Kidney (tissue), 14 donors: Measurements from ENCODE around the gene URM1. TPM values are rescaled to one million over a fixed set of nuclear protein-coding genes. Genes with fewer than 3 reads are reported as not detected.

Experiments used
- DNase-seq, 5 donors: peaks; one replicate each; pipeline ENCODE4 v3.0.0-alpha.2; 2013 to 2020
- FAIRE-seq: peaks from 2 replicates; lab custom pipeline; 2012; peaks lifted over from hg19 to GRCh38; lab: Jason Lieb, UNC
- H3K27ac ChIP-seq, 2 donors: one replicate each; pipeline ENCODE4 v1.7.0; 2013; ENCODE audit warnings: low read depth in 2 of 2, low read length in 2 of 2, inconsistent platforms in 1 of 2
- H3K27me3 ChIP-seq: one replicate; pipeline ENCODE4 v1.7.1; 2013; ENCODE audit warnings: low read length, inconsistent platforms; ENCODE audit not compliant: control insufficient read depth, insufficient read depth
- H3K36me3 ChIP-seq, 3 donors: one replicate each; pipeline versions ENCODE4 v1.7.0 to v1.7.1; 2013; ENCODE audit warnings: low read length in 3 of 3, control low read depth in 1 of 3, inconsistent platforms in 1 of 3; ENCODE audit not compliant: insufficient read depth in 3 of 3, control insufficient read depth in 2 of 3
- H3K4me1 ChIP-seq, 3 donors: one replicate each; pipeline versions ENCODE4 v1.7.0 to v1.7.1; 2013; ENCODE audit warnings: low read length in 3 of 3, inconsistent platforms in 1 of 3, low read depth in 1 of 3; ENCODE audit not compliant: control insufficient read depth in 2 of 3, insufficient read depth in 2 of 3
- H3K4me3 ChIP-seq, 3 donors: one replicate each; pipeline versions ENCODE4 v1.7.0 to v1.8.1; 2013; ENCODE audit warnings: low read length in 3 of 3, control low read depth in 1 of 3, inconsistent platforms in 1 of 3
- H3K9ac ChIP-seq, 3 donors: one replicate each; pipeline versions ENCODE4 v1.7.0 to v1.7.1; 2013; ENCODE audit warnings: low read length in 3 of 3, control low read depth in 1 of 3, inconsistent platforms in 1 of 3
- H3K9me3 ChIP-seq, 3 donors: one replicate each; pipeline versions ENCODE4 v1.7.0 to v1.7.1; 2013; ENCODE audit warnings: low read length in 3 of 3, control low read depth in 1 of 3, inconsistent platforms in 1 of 3; ENCODE audit not compliant: control insufficient read depth in 2 of 3, insufficient read depth in 1 of 3
- CTCF ChIP-seq: IDR thresholded peaks from 3 replicates; pipeline ENCODE4 v1.5.1; 2012; ENCODE audit warnings: mild to moderate bottlenecking, moderate library complexity, borderline replicate concordance; ENCODE audit not compliant: insufficient read depth; ENCODE audit errors: extremely low read depth
- intact Hi-C: fragments of 100-400 bp; cut with DNase I; formaldehyde crosslinking; loops from one replicate; pipeline ENCODE4 v1.11.1; 2022
- polyA plus RNA-seq: library from polyadenylated mRNA; stranded (reverse); fragments of 350-450 nt; fragmentation: Illumina TruSeq; extraction: RNeasy Lipid Tissue Mini Kit (QIAGEN cat#74804); gene quantifications from one replicate; pipeline ENCODE4 v1.2.3, GENCODE V29; 2014; ENCODE audit warnings: low read depth, low replicate concordance; ENCODE audit not compliant: insufficient read depth
- total RNA-seq: library from RNA; stranded (reverse); fragmentation: NEBNext Ultra II Directional; extraction: Animal tissue kit (Norgen Biotek cat#: 25700); gene quantifications from one replicate; pipeline ENCODE4 v1.2.1, GENCODE V29; 2021
- donor health status: control.
- donor health status: control.
- donor health status: control.
- donor health status: control.
- donor health status: control.
- donor health status: DM: yes; HTN: yes; CAD: no.
- donor health status: Normal renal cell carcinoma (clear cell type).

URM1 gene
- total and polyA plus RNA-seq, 2 donors from 2014 or later = 55.2 to 55.9 TPM

GRCh38 chr9:128324401-128324800 is 46.8 kb upstream of the URM1 start:
- H3K27ac ChIP-seq = no peak overlapping the region
- H3K27me3 ChIP-seq = no peaks in the 10 kb centered on the region
- DNase-seq (no peak), FAIRE-seq (no peak)
- H3K9ac ChIP-seq = no peak overlapping the region
- no peaks in the 10 kb centered on the region for H3K9me3 ChIP-seq
- intact Hi-C loops = no loop called here
- H3K36me3 ChIP-seq = peaks cover 6 to 19% (median 16%) of the 10 kb centered on the region in 3 donors
- H3K4me3 ChIP-seq = no peak overlapping the region
- no peak for TF ChIP-seq CTCF
- peaks cover 0 to 18% (median 11%) of the 10 kb centered on the region in 3 donors for H3K4me1 ChIP-seq

- TF ChIP-seq CTCF = no peak
- H3K27me3 ChIP-seq = no peaks in the 10 kb centered on the region
- FAIRE-seq (no peak), DNase-seq (no peak)
- H3K4me3 ChIP-seq = no peak overlapping the region
- peaks cover 6 to 19% (median 16%) of the 10 kb centered on the region in 3 donors for H3K36me3 ChIP-seq
- intact Hi-C loops = no loop called here
- no peak overlapping the region for H3K9ac ChIP-seq
- no peaks in the 10 kb centered on the region for H3K9me3 ChIP-seq
- H3K4me1 ChIP-seq = peaks cover 0 to 18% (median 11%) of the 10 kb centered on the region in 3 donors
- no peak overlapping the region for H3K27ac ChIP-seq
Observed at GRCh38 chr9:128325629-128326028, 45.5 kb upstream of the URM1 start.

GRCh38 chr9:128333451-128333869 is 37.7 kb upstream of the URM1 start:
- no peaks in the 10 kb centered on the region for H3K9me3 ChIP-seq
- intact Hi-C loops = no loop called here
- H3K4me1 ChIP-seq = no peaks in the 10 kb centered on the region
- DNase-seq = peak in 1 of 5 donors; percentile 15
- no peak overlapping the region for H3K9ac ChIP-seq
- H3K4me3 ChIP-seq = no peak overlapping the region
- no peak for FAIRE-seq
- no peak overlapping the region for H3K27ac ChIP-seq
- H3K36me3 ChIP-seq = peaks cover 0 to 5% (median 0%) of the 10 kb centered on the region in 3 donors
- no peaks in the 10 kb centered on the region for H3K27me3 ChIP-seq
- TF ChIP-seq CTCF = no peak

- no peaks in the 10 kb centered on the region for H3K9me3 ChIP-seq
- intact Hi-C loops = no loop called here
- no peak for FAIRE-seq
- H3K27me3 ChIP-seq = no peaks in the 10 kb centered on the region
- H3K4me3 ChIP-seq = no peak overlapping the region
- peaks cover 0 to 5% (median 0%) of the 10 kb centered on the region in 3 donors for H3K36me3 ChIP-seq
- DNase-seq = no peak
- H3K27ac ChIP-seq = no peak overlapping the region
- peaks cover 0 to 4% (median 0%) of the 10 kb centered on the region in 3 donors for H3K4me1 ChIP-seq
- no peak overlapping the region for H3K9ac ChIP-seq
- no peak for TF ChIP-seq CTCF
Observed at GRCh38 chr9:128335161-128335560, 36.0 kb upstream of the URM1 start.
